Measurements from ENCODE around the gene MACROD2. TPM values are rescaled to one million over a fixed set of nuclear protein-coding genes. Genes with fewer than 3 reads are reported as not detected.

Gene MACROD2
- total RNA-seq, 1 experiment from 2014 or later, result 1.6 TPM

DNA sequence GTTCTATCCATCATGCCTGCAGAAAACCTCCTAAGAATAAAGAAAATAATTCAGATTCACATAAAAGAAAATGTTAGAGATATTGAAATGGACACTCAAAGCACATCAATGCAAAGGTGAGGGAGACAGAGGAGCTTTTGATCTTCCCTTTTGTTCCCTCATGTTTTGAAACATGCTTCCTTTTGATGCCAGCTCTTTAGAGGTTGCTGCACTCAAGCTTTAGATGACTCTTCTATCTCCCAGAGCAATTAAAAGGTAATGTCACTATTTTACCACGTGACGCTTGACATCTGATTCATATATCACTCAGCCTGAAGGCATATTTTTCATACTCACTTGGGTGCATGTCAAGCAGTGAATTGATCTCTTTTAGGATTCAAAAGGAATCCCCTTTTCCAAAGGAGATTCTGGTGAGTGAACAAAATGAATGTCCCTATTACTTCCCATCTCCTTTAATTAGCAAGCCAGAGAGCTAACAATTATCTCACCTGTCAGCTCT is 1551.3 kb downstream of the MACROD2 start:
- Histone ChIP-seq H2AK5ac (ENCODE audit: insufficient read length, low read length) (no peak overlapping the region), H3K56ac (ENCODE audit: insufficient read length, low read depth, low read length) (no peak overlapping the region), H2BK20ac (ENCODE audit: low read depth, low read length, poor library complexity, severe bottlenecking) (no peak overlapping the region), H3K23ac (ENCODE audit: insufficient read length, low read depth, low read length) (no peak overlapping the region), H3K18ac (ENCODE audit: insufficient read length, low read depth, low read length) (no peak overlapping the region), H3K9ac (ENCODE audit: extremely low read depth, insufficient read length, low read length) (no peak overlapping the region), H3K27ac (ENCODE audit: insufficient read length, low read depth, low read length) (no peak overlapping the region), H4K91ac (ENCODE audit: insufficient read length, low read depth, low read length) (no peak overlapping the region), H2AFZ (ENCODE audit: low read length) (no peak overlapping the region), H3K79me1 (ENCODE audit: insufficient read depth, low read depth, low read length, poor library complexity, severe bottlenecking) (no peaks in the 10 kb centered on the region), H2BK15ac (ENCODE audit: low read depth, low read length) (no peak overlapping the region), H3K79me2 (ENCODE audit: insufficient read depth, low read length) (no peaks in the 10 kb centered on the region), H3K23me2 (ENCODE audit: insufficient read length, low read depth, low read length, poor library complexity, severe bottlenecking) (no peaks in the 10 kb centered on the region), H3K9me3 (ENCODE audit: control insufficient read depth, low read depth, low read length) (no peaks in the 10 kb centered on the region), H3T11ph (ENCODE audit: low read length) (no peak overlapping the region), H4K5ac (ENCODE audit: insufficient read length, low read depth, low read length) (no peak overlapping the region), H4K8ac (replicated peaks; ENCODE audit: insufficient read length, low read depth, low read length) (no peak overlapping the region), H3K27me3 (ENCODE audit: insufficient read depth, low read length) (no peaks in the 10 kb centered on the region), H3K4ac (ENCODE audit: low read depth, low read length) (no peak overlapping the region), H3K14ac (ENCODE audit: insufficient read depth, low read length) (no peak overlapping the region), H3K4me2 (ENCODE audit: insufficient read depth, insufficient read length, low read length) (no peak overlapping the region), H4K20me1 (ENCODE audit: control insufficient read depth, insufficient read depth, insufficient read length) (no peaks in the 10 kb centered on the region), H2BK5ac (ENCODE audit: insufficient read length, low read length) (no peak overlapping the region), H3K4me1 (ENCODE audit: insufficient read depth, low read length) (no peaks in the 10 kb centered on the region), H2BK120ac (ENCODE audit: low read depth, low read length, poor library complexity, severe bottlenecking) (no peak overlapping the region), H2BK12ac (ENCODE audit: insufficient read length, low read depth, low read length) (no peak overlapping the region)
- no CpG with 5 or more reads among the region's 2 CpGs for WGBS (ENCODE audit: extremely low coverage, insufficient read length, low lambda C conversion rate)
- Mint-ChIP-seq H3K27ac (no peak overlapping the region), H3K9me3 (peaks cover 3 to 4% of the 10 kb centered on the region in 2 experiments; a peak in 2 of 5 replicates), H3K36me3 (ENCODE audit: insufficient read depth in 1 of 3, low read depth in 3 of 3) (peaks cover 0 to 2% (median 0%) of the 10 kb centered on the region in 3 experiments; a peak in 4 of 7 replicates), H3K4me1 (no peaks in the 10 kb centered on the region), H3K4me3 (no peak overlapping the region), H3K27me3 (ENCODE audit: low read depth) (no peaks in the 10 kb centered on the region)
- TF ChIP-seq, protein P1, sequence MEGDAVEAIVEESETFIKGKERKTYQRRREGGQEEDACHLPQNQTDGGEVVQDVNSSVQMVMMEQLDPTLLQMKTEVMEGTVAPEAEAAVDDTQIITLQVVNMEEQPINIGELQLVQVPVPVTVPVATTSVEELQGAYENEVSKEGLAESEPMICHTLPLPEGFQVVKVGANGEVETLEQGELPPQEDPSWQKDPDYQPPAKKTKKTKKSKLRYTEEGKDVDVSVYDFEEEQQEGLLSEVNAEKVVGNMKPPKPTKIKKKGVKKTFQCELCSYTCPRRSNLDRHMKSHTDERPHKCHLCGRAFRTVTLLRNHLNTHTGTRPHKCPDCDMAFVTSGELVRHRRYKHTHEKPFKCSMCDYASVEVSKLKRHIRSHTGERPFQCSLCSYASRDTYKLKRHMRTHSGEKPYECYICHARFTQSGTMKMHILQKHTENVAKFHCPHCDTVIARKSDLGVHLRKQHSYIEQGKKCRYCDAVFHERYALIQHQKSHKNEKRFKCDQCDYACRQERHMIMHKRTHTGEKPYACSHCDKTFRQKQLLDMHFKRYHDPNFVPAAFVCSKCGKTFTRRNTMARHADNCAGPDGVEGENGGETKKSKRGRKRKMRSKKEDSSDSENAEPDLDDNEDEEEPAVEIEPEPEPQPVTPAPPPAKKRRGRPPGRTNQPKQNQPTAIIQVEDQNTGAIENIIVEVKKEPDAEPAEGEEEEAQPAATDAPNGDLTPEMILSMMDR (conservative IDR thresholded peaks at IDR 0.05), result no peak
- no peak for DNase-seq

Measured in H9 (cell line).